ENCODE measurements around the gene D2HGDH.
A peak's percentile ranks its signal among the peaks of the same experiment; 100 is the strongest.

D2HGDH gene

GRCh38 chr2:241703032-241703604, 31.3 kb upstream of the D2HGDH start:
- H3K9me3 ChIP-seq (ENCODE audit: control insufficient read depth, low read length), result no peaks in the 10 kb centered on the region
- H3K36me3 ChIP-seq (ENCODE audit: control insufficient read depth, insufficient read depth, low read length, severe bottlenecking), result peaks cover 21% of the 10 kb centered on the region
- H3K4me1 ChIP-seq (ENCODE audit: control insufficient read depth, insufficient read depth, low read length), result peaks cover 13% of the 10 kb centered on the region
- no peaks in the 10 kb centered on the region for H3K27me3 ChIP-seq (replicated peaks; ENCODE audit: control insufficient read depth, insufficient read depth, low read length)
- H3K4me3 ChIP-seq (ENCODE audit: low read length), result peak overlapping the region; percentile 88
- peak; percentile 55 for DNase-seq (ENCODE audit: low read depth)
- H3K9ac ChIP-seq (ENCODE audit: low read length), result peak overlapping the region; percentile 86

DNA sequence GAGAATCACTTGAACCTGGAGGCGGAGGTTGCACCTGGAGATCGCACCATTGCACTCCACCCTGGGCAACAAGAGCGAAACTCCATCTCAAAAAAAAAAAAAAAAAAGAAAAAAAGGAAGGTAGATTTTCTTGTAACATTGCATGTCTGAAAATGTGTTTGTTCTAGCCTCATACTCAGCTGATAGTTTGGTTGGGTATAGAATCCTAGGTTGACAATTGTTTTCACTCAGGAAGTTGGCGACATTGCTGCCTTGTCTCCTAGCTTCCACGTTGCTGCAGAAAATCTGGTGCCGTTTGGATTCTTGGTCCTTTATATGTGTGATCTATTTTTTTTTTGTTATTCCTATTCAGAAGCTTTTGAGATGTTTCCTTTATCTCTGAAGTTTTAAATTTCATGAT, 27.9 kb upstream of the D2HGDH start:
- no peak overlapping the region for H3K9ac ChIP-seq (ENCODE audit: low read length)
- no peak overlapping the region for H3K4me3 ChIP-seq (ENCODE audit: low read length)
- no peak for DNase-seq (ENCODE audit: low read depth)
- H3K27me3 ChIP-seq (replicated peaks; ENCODE audit: control insufficient read depth, insufficient read depth, low read length), result no peaks in the 10 kb centered on the region
- H3K36me3 ChIP-seq (ENCODE audit: control insufficient read depth, insufficient read depth, low read length, severe bottlenecking), result peaks cover 51% of the 10 kb centered on the region
- no peaks in the 10 kb centered on the region for H3K9me3 ChIP-seq (ENCODE audit: control insufficient read depth, low read length)
- H3K4me1 ChIP-seq (ENCODE audit: control insufficient read depth, insufficient read depth, low read length), result peaks cover 9% of the 10 kb centered on the region

GRCh38 chr2:241708879-241709278, 25.6 kb upstream of the D2HGDH start:
- H3K27me3 ChIP-seq (replicated peaks; ENCODE audit: control insufficient read depth, insufficient read depth, low read length), result no peaks in the 10 kb centered on the region
- H3K4me1 ChIP-seq (ENCODE audit: control insufficient read depth, insufficient read depth, low read length), result no peaks in the 10 kb centered on the region
- no peak for DNase-seq (ENCODE audit: low read depth)
- H3K9me3 ChIP-seq (ENCODE audit: control insufficient read depth, low read length), result no peaks in the 10 kb centered on the region
- peaks cover 69% of the 10 kb centered on the region for H3K36me3 ChIP-seq (ENCODE audit: control insufficient read depth, insufficient read depth, low read length, severe bottlenecking)
- no peak overlapping the region for H3K9ac ChIP-seq (ENCODE audit: low read length)
- H3K4me3 ChIP-seq (ENCODE audit: low read length), result no peak overlapping the region

DNA sequence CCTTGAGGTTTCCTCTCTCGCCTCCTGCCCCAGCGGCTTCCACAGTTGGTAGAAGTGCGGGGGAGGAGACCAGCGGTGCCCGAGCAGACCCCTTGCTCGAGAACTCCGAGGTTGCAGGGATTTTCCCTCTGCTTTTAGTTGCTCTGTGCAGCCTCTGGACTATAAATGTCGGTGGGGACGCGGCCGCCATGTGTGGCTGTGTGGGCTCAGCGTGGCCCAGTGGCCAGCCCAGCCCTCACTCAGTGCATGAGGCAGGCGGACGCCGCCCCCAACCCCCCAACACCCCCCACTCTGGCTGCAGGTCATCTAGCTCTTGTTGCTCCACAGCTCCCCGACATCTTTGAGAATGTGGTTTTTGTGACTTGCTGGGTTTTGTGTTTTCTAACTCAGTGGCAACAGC, 15.3 kb upstream of the D2HGDH start:
- Histone ChIP-seq H3K36me3 (ENCODE audit: control insufficient read depth, insufficient read depth, low read length, severe bottlenecking) (peaks cover 60% of the 10 kb centered on the region), H3K4me1 (ENCODE audit: control insufficient read depth, insufficient read depth, low read length) (no peaks in the 10 kb centered on the region), H3K9me3 (ENCODE audit: control insufficient read depth, low read length) (peaks cover 4% of the 10 kb centered on the region), H3K4me3 (ENCODE audit: low read length) (no peak overlapping the region), H3K9ac (ENCODE audit: low read length) (no peak overlapping the region), H3K27me3 (replicated peaks; ENCODE audit: control insufficient read depth, insufficient read depth, low read length) (no peaks in the 10 kb centered on the region)
- no peak for DNase-seq (ENCODE audit: low read depth)

- no peak for DNase-seq (ENCODE audit: low read depth)
- Histone ChIP-seq H3K9ac (ENCODE audit: low read length) (no peak overlapping the region), H3K4me3 (ENCODE audit: low read length) (no peak overlapping the region), H3K9me3 (ENCODE audit: control insufficient read depth, low read length) (peaks cover 4% of the 10 kb centered on the region), H3K36me3 (ENCODE audit: control insufficient read depth, insufficient read depth, low read length, severe bottlenecking) (peaks cover 53% of the 10 kb centered on the region), H3K4me1 (ENCODE audit: control insufficient read depth, insufficient read depth, low read length) (no peaks in the 10 kb centered on the region), H3K27me3 (replicated peaks; ENCODE audit: control insufficient read depth, insufficient read depth, low read length) (no peaks in the 10 kb centered on the region)
Measured at GRCh38 chr2:241720099-241720498, 14.3 kb upstream of the D2HGDH start.

DNA sequence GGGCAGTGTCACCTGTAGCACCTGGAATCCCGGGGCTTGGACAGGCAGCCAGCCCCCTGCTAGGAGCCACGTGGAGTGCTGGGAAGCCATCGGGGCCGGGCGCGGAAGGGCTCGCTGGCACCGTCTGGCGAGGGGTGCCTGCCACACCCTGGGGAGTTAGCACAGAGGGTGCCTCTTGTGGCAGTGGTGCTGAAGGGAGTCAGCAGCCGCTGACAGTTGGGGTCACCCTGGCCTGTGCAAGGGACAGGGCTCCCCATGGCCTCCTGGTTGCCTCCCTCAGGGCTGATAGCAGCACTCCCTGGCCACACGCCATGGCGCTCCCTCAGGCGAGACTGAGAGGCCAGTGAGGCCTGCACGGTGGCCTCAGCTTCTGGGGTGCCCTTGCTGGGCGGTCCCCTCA, 13.9 kb upstream of the D2HGDH start:
- Histone ChIP-seq H3K4me1 (ENCODE audit: control insufficient read depth, insufficient read depth, low read length) (no peaks in the 10 kb centered on the region), H3K9me3 (ENCODE audit: control insufficient read depth, low read length) (peaks cover 4% of the 10 kb centered on the region), H3K9ac (ENCODE audit: low read length) (no peak overlapping the region), H3K4me3 (ENCODE audit: low read length) (no peak overlapping the region), H3K36me3 (ENCODE audit: control insufficient read depth, insufficient read depth, low read length, severe bottlenecking) (peaks cover 53% of the 10 kb centered on the region), H3K27me3 (replicated peaks; ENCODE audit: control insufficient read depth, insufficient read depth, low read length) (no peaks in the 10 kb centered on the region)
- DNase-seq (ENCODE audit: low read depth), result no peak

DNA sequence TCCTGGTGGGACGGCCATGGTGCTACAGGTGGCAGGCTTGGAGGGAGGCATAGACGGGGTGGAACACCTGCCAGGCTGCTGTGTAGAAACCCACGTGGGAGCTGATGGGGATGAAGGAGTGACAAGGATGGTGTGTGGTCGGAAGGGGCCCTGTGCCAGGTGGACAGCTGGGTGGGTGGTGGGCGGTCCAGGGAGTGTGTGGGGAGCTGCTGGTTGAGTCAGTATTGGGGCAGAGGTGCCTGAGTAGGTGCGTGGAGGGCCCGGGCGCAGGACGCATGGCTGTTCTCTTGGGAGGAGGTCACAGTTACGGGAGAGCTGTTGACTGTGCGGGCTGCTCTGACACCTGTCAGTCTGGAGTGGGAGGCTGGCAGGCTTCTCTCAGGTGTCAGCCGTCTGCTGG, 12.6 kb upstream of the D2HGDH start:
- Histone ChIP-seq H3K9me3 (ENCODE audit: control insufficient read depth, low read length) (peaks cover 4% of the 10 kb centered on the region), H3K4me1 (ENCODE audit: control insufficient read depth, insufficient read depth, low read length) (no peaks in the 10 kb centered on the region), H3K36me3 (ENCODE audit: control insufficient read depth, insufficient read depth, low read length, severe bottlenecking) (peaks cover 42% of the 10 kb centered on the region), H3K9ac (ENCODE audit: low read length) (no peak overlapping the region), H3K27me3 (replicated peaks; ENCODE audit: control insufficient read depth, insufficient read depth, low read length) (no peaks in the 10 kb centered on the region), H3K4me3 (ENCODE audit: low read length) (no peak overlapping the region)
- no peak for DNase-seq (ENCODE audit: low read depth)

GRCh38 chr2:241722896-241723454, 11.5 kb upstream of the D2HGDH start:
- H3K4me3 ChIP-seq (ENCODE audit: low read length), result no peak overlapping the region
- H3K4me1 ChIP-seq (ENCODE audit: control insufficient read depth, insufficient read depth, low read length), result peaks cover 2% of the 10 kb centered on the region
- no peaks in the 10 kb centered on the region for H3K27me3 ChIP-seq (replicated peaks; ENCODE audit: control insufficient read depth, insufficient read depth, low read length)
- H3K36me3 ChIP-seq (ENCODE audit: control insufficient read depth, insufficient read depth, low read length, severe bottlenecking), result peaks cover 42% of the 10 kb centered on the region
- H3K9ac ChIP-seq (ENCODE audit: low read length), result no peak overlapping the region
- peaks cover 4% of the 10 kb centered on the region for H3K9me3 ChIP-seq (ENCODE audit: control insufficient read depth, low read length)
- DNase-seq (ENCODE audit: low read depth), result no peak

- no peaks in the 10 kb centered on the region for H3K27me3 ChIP-seq (replicated peaks; ENCODE audit: control insufficient read depth, insufficient read depth, low read length)
- no peak overlapping the region for H3K9ac ChIP-seq (ENCODE audit: low read length)
- no peak overlapping the region for H3K4me3 ChIP-seq (ENCODE audit: low read length)
- no peak for DNase-seq (ENCODE audit: low read depth)
- H3K9me3 ChIP-seq (ENCODE audit: control insufficient read depth, low read length), result peaks cover 4% of the 10 kb centered on the region
- H3K4me1 ChIP-seq (ENCODE audit: control insufficient read depth, insufficient read depth, low read length), result peaks cover 11% of the 10 kb centered on the region
- H3K36me3 ChIP-seq (ENCODE audit: control insufficient read depth, insufficient read depth, low read length, severe bottlenecking), result peaks cover 37% of the 10 kb centered on the region
Measured at GRCh38 chr2:241724259-241724974, 10.0 kb upstream of the D2HGDH start.

- peaks cover 29% of the 10 kb centered on the region for H3K36me3 ChIP-seq (ENCODE audit: control insufficient read depth, insufficient read depth, low read length, severe bottlenecking)
- H3K4me1 ChIP-seq (ENCODE audit: control insufficient read depth, insufficient read depth, low read length), result peaks cover 11% of the 10 kb centered on the region
- no peak for DNase-seq (ENCODE audit: low read depth)
- no peak overlapping the region for H3K4me3 ChIP-seq (ENCODE audit: low read length)
- no peaks in the 10 kb centered on the region for H3K27me3 ChIP-seq (replicated peaks; ENCODE audit: control insufficient read depth, insufficient read depth, low read length)
- H3K9ac ChIP-seq (ENCODE audit: low read length), result no peak overlapping the region
- H3K9me3 ChIP-seq (ENCODE audit: control insufficient read depth, low read length), result peaks cover 4% of the 10 kb centered on the region
Measured at GRCh38 chr2:241724975-241725870, 9.2 kb upstream of the D2HGDH start.

- Histone ChIP-seq H3K9ac (ENCODE audit: low read length) (no peak overlapping the region), H3K27me3 (replicated peaks; ENCODE audit: control insufficient read depth, insufficient read depth, low read length) (no peaks in the 10 kb centered on the region), H3K4me3 (ENCODE audit: low read length) (no peak overlapping the region), H3K36me3 (ENCODE audit: control insufficient read depth, insufficient read depth, low read length, severe bottlenecking) (peaks cover 17% of the 10 kb centered on the region), H3K4me1 (ENCODE audit: control insufficient read depth, insufficient read depth, low read length) (peaks cover 11% of the 10 kb centered on the region), H3K9me3 (ENCODE audit: control insufficient read depth, low read length) (peaks cover 4% of the 10 kb centered on the region)
- DNase-seq (ENCODE audit: low read depth), result no peak
Measured at GRCh38 chr2:241726459-241726858, 8.0 kb upstream of the D2HGDH start.

Data from adipocyte (in vitro differentiated cells).